Stimulated activated CD8-positive, alpha-beta memory T cell treated with anti-CD3 and anti-CD28 coated beads, Interleukin-12 subunit alpha, Interleukin-12 subunit beta, amount 100 ng/mL, for 24 hours (primary cell): ENCODE results near the gene SUCLG2.

ENCODE experiments used
- DNase-seq: peaks from one replicate; pipeline ENCODE4 v3.0.0-alpha.2; 2020; ENCODE audit errors: extremely low read depth

Gene SUCLG2

GRCh38 chr3:67649681-67650080 lies 4.7 kb downstream of the SUCLG2 start:
- DNase-seq = no peak

DNA sequence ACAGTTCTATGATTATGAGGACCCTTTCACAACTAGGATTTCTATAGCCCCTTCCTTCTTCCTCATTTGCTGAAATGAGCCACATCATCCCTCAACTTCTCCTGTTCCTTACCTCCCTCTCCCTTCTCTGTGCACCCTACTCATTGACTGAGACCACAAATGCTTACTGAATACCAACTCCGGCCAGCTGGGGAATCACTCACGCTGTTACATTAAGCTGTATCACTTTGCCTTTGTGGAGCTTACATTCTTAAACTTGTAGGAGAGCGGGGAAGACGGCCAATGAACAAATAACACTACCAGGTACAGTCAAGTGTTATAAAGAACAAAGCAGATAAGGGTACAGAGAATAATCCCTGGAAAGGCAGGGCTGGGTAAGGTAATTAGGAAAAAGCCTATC lies 5.7 kb downstream of the SUCLG2 start:
- DNase-seq = no peak

GRCh38 chr3:67648229-67648628 lies 6.2 kb downstream of the SUCLG2 start:
- DNase-seq = no peak

GRCh38 chr3:67647390-67647878 lies 7.0 kb downstream of the SUCLG2 start:
- no peak for DNase-seq

DNA sequence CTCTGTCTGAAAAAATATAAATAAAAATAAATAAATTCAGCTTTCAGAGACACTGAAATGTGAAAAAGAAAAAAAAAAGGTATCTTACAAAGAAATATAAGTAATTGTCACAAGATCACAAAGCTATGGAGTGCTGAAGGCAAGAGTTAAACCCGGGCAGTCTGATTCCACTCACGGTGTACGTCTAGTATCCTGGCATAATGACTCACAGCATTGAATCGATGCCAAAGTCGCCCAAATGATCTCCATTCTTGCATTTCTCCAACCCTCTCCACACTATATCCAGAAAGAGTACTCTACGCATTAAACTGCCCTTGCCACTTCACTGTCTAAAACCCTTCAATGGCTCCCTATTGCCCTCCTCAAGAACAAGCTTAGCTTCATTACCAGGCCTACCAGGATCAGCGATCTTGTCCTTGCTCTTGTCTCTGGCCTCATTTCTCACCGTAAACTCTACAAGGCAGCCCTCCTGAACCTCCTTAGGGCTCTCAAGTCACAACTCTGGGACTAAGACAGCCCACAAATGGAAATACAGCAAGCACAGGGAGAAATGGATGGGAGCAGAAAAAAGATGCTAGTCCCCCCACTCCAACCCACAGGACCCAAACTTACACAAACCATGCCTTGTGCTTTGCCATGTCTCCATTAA lies 7.7 kb downstream of the SUCLG2 start:
- DNase-seq = no peak

- no peak for DNase-seq
Observed at GRCh38 chr3:67644827-67645226, 9.6 kb downstream of the SUCLG2 start.

DNA sequence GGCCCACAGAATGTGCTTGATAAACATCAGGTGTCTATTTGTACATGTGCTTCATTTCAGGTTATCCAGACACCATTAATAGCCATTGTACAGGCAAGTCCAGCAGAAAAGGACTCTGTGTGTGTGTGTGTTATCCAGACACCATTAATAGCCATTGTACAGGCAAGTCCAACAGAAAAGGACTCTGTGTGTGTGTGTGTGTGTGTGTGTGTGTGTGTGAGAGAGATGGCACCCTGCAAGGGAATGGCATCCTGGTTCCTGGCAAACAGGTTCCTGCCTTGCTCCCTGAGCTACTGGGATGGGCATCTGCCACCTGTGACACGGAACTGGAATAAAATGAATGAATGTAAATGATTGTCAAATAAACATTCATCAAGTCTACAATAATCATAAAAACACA lies 11.7 kb downstream of the SUCLG2 start:
- DNase-seq = no peak

- no peak for DNase-seq
Observed at GRCh38 chr3:67642190-67642589, 12.2 kb downstream of the SUCLG2 start.

DNA sequence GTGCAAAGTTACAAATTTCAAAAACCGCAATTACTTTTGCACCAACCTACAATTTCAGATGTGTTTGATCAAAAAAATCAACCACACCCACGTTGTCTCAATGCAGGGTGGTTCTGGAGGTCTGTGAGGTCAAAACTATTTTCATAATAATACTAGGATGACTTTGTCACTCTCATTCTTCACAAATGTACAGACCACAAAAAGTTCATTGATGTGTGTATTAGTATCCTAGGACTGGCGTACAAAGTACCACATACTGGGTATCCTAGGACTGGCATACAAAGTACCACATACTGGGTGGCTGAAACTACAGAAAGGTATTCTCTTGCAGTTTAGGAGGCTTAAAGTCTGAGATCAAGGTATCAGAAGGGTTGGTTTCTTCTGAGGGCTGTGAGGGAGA lies 13.0 kb downstream of the SUCLG2 start:
- no peak for DNase-seq

GRCh38 chr3:67640023-67640660 lies 14.3 kb downstream of the SUCLG2 start:
- no peak for DNase-seq

GRCh38 chr3:67637255-67637900 lies 17.0 kb downstream of the SUCLG2 start:
- no peak for DNase-seq

- no peak for DNase-seq
Observed at GRCh38 chr3:67635806-67636205, 18.6 kb downstream of the SUCLG2 start.

DNA sequence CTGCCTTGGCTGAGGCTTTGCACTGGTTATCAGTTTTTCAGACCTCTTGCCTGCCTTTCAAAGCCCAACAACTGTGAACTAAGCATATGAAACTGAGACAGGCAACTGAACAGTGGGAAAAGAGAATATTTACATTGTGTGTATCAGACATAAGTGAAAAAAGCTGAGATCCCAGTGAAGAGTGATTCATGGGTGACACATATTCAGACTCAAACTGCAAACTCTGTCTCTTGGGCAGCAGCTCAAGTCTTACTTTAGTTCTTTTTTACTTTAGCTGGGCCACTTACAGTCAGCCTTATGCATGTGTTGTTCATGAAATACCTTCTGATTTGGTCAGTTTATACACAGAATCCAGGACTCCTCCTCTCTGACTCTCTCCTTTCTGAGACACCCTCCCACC lies 19.2 kb downstream of the SUCLG2 start:
- DNase-seq = no peak

DNA sequence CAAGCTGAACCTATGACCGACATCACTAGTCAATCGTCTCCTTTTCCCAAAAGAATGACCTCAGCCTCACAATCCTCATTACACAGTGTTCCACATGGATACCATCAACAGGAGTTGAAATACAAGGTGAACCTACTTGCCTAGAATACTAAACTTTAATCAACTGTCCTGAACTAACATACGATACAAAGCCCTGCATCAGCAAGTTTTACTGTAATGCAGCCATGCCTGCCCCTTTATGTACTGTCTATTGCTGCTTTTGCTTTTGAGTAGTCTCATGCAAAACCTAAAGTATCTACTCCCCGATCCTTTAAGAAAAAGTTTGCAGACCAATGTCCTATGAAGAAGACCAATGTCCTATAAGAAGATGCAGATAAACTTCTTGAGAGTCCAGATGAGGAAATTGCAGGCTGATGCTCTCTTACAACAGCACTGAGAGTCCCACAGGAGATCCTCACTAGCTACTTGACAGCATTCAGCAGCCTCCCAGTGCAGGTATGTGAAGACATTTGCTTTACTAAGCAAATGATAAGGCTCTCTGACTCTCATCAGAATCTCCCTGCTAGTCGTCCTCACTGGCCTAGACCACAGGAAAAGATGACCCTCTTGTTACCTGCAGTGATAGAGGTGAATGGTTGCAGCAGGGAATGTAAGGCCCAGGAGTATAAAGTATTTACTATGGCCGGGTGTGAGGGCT lies 23.6 kb downstream of the SUCLG2 start:
- DNase-seq = no peak

DNA sequence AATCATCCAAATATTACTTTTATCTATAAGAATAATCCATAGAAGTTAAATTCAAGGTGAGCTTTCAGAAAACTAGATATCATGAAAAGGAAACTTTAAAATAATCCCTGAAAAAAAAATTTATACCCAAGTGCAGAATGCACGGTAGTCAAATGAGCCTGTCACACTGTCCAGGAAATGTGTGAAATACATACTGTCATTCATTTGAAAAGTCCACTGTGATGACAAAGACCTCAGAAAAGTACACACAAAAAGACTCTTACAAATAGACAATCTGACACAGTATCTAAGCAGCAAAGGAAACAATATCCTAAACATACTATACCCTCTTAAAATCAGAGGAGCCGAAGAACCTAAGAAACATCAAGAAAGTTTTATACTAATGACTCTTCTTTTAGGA lies 29.7 kb downstream of the SUCLG2 start:
- no peak for DNase-seq

DNA sequence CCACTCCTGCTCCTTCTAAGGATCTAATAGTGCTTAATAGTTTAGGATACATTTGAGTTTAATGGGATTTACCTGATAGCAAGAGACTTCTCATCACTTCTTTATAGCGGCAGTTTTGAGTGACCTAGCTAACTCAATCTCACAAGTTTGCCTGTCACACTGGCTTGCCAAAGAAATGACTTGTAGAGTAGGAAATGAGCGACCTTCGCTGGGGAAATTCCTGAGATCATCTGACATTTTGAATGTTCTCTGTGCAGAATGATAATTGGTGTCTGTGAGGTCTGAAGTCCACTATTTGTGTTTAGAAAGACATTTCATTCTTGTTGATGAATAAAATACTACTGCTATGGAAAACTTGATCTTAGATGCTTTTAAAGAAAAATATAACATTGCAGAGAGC lies 30.3 kb downstream of the SUCLG2 start:
- no peak for DNase-seq

- no peak for DNase-seq
Observed at GRCh38 chr3:67622652-67623051, 31.8 kb downstream of the SUCLG2 start.

- DNase-seq = no peak
Observed at GRCh38 chr3:67620869-67621268, 33.5 kb downstream of the SUCLG2 start.

- no peak for DNase-seq
Observed at GRCh38 chr3:67619991-67620390, 34.4 kb downstream of the SUCLG2 start.

DNA sequence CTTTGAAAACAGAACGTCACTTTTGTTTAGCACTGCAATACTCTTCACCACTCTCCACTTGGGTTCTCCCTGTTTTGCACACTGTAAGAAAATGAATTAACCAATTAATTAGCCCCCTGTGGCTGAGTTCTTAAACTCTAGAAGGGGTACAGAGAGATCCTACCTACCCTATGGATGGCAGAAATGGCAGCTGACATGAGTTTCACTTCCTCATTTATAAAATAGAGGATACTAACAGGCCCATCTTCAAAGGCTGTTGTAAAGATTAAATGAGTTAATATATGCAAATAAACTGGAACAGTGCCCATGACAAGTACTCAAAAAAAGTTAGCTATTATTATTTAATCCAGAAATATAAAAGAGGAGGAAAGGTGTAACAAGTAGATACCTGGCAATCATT lies 36.9 kb downstream of the SUCLG2 start:
- no peak for DNase-seq

GRCh38 chr3:67616046-67616445 lies 38.4 kb downstream of the SUCLG2 start:
- no peak for DNase-seq

GRCh38 chr3:67614195-67614594 lies 40.2 kb downstream of the SUCLG2 start:
- no peak for DNase-seq

DNA sequence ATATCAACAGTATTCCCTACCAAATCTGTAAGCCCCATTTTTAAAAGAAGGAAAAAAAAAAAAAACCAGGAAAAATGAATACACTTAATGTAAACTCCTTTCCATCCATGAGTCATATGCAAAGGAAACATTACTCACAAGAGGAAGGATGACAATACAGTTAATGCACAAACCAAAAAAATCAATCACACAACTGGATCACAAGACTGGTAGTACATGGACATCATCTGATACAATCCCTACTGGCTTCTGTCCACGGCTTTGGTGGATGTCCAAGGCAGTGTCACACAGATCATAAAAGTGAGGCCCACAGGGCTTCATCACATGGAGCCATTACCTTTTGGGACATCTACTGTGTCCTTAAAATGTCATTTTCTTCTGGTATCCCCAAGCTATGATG lies 44.0 kb downstream of the SUCLG2 start:
- DNase-seq = no peak
